Activated CD8-positive, alpha-beta T cell treated with anti-CD3 and anti-CD28 coated beads for 36 hours (primary cell): ENCODE data around the gene CREB1. TPM values are rescaled to one million over a fixed set of nuclear protein-coding genes. Genes with fewer than 3 reads are reported as not detected.
"Not testable (repeated sequence)": the region's sequence is repeated elsewhere in the genome, so short reads cannot be mapped to it uniquely, and the experiment has no call there.

Source experiments
- ATAC-seq: fragments of 200-7000 bp; cut with Tn5 transposase; one replicate; pipeline ENCODE4 v1.10.0; 2021; ENCODE audit warnings: mild to moderate bottlenecking, moderate library complexity
- CTCF ChIA-PET: fragments of 350-600 bp; sonication (Branson Sonifier 250); formaldehyde crosslinking; loops from one replicate; lab custom pipeline; 2021; ENCODE audit warnings: antibody characterized with exemption; lab: Charles Lee
- POLR2A ChIA-PET: fragments of 350-600 bp; sonication (Branson Sonifier 250); formaldehyde crosslinking; loops from one replicate; lab custom pipeline; 2021; ENCODE audit warnings: antibody characterized with exemption; lab: Charles Lee
- DNase-seq: peaks from one replicate; pipeline ENCODE4 v3.0.0-alpha.2; 2020
- H3K27ac Mint-ChIP-seq: one replicate; pipeline ENCODE4 v1.8.0; 2021; ENCODE audit warnings: mild to moderate bottlenecking, mixed read lengths
- H3K27me3 Mint-ChIP-seq: one replicate; pipeline ENCODE4 v1.8.0; 2021; ENCODE audit warnings: mixed read lengths
- H3K36me3 Mint-ChIP-seq: one replicate; pipeline ENCODE4 v1.8.0; 2021; ENCODE audit warnings: low read depth, mixed read lengths
- H3K4me1 Mint-ChIP-seq: one replicate; pipeline ENCODE4 v1.8.0; 2021; ENCODE audit warnings: low read depth, mixed read lengths
- H3K4me3 Mint-ChIP-seq: one replicate; pipeline ENCODE4 v1.8.0; 2021; ENCODE audit warnings: mild to moderate bottlenecking, moderate library complexity, mixed read lengths
- H3K9me3 Mint-ChIP-seq: one replicate; pipeline ENCODE4 v1.8.0; 2021; ENCODE audit warnings: mixed read lengths
- intact Hi-C: fragments of 100-400 bp; cut with micrococcal nuclease; formaldehyde crosslinking; loops from one replicate; pipeline ENCODE4 v1.10.0; 2022
- total RNA-seq, 2 experiments: library from RNA; stranded (reverse); gene quantifications; one replicate each; pipeline ENCODE4 v1.2.3, GENCODE V29; 2021
- TF ChIP-seq, protein P1 (sequence below): fragments of 200-600 bp; IDR thresholded peaks from one replicate; pipeline ENCODE4 v1.8.0; 2022; ENCODE audit warnings: antibody characterized with exemption, mild to moderate bottlenecking

CREB1 gene
- total RNA-seq, 2 experiments from 2014 or later, result 92.8 to 95.8 TPM

DNA sequence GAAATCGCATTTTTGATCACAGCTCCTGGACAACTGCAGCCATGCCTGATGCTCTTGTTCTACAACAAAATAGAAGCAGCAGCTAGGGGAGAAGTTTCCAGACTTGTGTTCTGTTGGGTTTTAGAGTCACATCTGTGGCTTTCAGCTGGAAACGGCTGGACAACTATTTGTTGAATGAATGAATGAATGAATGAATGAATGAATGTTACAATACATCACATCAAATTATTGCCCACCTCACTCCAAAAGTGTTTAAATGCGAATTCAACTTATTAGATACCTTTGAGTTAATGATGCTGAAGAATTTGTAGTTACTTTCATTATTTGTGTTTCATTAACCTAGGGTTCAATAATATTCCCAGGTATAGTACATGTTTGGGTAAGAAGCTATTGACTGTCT lies 103.9 kb downstream of the CREB1 start:
- ATAC-seq (no peak), DNase-seq (no peak)
- no peak overlapping the region for H3K27ac Mint-ChIP-seq
- no peaks in the 10 kb centered on the region for H3K36me3 Mint-ChIP-seq
- H3K27me3 Mint-ChIP-seq, result no peaks in the 10 kb centered on the region
- no peaks in the 10 kb centered on the region for H3K9me3 Mint-ChIP-seq
- H3K4me3 Mint-ChIP-seq, result no peak overlapping the region
- intact Hi-C loops, result no loop called here
- CTCF ChIA-PET, result interaction anchor here (0.9 to 2.2 kb wide), 6 partner anchors 8 to 407 kb away, joined by 3 to 9 read pairs (median 3); partner anchors contain the start of gene METTL21A
- POLR2A ChIA-PET, result interaction anchor here (1.0 to 1.1 kb wide), 2 partner anchors 9 to 29 kb away, joined by 3 read pairs; partner anchors contain the start of gene METTL21A
- peaks cover 10% of the 10 kb centered on the region for H3K4me1 Mint-ChIP-seq
- TF ChIP-seq, protein P1, sequence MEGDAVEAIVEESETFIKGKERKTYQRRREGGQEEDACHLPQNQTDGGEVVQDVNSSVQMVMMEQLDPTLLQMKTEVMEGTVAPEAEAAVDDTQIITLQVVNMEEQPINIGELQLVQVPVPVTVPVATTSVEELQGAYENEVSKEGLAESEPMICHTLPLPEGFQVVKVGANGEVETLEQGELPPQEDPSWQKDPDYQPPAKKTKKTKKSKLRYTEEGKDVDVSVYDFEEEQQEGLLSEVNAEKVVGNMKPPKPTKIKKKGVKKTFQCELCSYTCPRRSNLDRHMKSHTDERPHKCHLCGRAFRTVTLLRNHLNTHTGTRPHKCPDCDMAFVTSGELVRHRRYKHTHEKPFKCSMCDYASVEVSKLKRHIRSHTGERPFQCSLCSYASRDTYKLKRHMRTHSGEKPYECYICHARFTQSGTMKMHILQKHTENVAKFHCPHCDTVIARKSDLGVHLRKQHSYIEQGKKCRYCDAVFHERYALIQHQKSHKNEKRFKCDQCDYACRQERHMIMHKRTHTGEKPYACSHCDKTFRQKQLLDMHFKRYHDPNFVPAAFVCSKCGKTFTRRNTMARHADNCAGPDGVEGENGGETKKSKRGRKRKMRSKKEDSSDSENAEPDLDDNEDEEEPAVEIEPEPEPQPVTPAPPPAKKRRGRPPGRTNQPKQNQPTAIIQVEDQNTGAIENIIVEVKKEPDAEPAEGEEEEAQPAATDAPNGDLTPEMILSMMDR, result no peak

DNA sequence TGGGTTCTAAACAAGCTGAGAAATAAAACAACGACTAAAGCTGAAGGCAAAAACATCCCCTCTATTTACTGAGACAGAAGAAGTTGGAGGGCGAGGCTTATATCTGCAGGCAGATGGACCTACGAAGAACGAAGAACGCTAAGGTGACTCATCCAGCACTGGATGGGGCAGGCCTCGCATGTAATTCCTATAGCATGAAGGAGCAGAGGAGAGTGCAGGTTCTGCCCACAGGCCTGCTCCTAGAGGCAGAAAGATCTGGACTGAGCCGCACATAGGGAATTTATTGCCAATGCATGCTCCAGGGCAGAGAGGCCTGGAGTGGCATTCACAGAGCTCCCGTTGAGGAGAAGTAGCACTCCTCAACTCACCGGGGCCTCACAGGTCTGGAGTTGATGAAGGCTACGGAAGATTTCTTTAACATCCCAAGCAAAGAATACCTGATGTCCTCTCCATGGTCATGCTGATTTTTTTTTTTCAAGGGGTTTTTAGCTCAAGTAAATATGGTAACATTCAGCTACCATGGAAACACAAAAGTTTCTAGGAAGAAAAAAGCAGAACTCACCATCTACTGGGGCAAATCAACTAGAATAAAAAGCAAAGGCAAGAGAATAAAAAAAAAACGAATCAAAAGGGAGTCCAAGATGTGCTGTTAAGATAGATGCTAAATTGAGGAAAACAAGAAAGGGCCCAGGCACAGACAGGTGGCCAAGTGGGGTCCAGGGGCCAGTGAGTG lies 105.9 kb downstream of the CREB1 start:
- intact Hi-C loops, result no loop called here
- peaks cover 4% of the 10 kb centered on the region for H3K9me3 Mint-ChIP-seq
- no peak overlapping the region for H3K27ac Mint-ChIP-seq
- TF ChIP-seq, protein P1, result no peak
- H3K4me1 Mint-ChIP-seq, result peaks cover 10% of the 10 kb centered on the region
- no peak for DNase-seq
- POLR2A ChIA-PET, result no interaction called here
- CTCF ChIA-PET, result interaction anchor here (2.7 kb wide), 1 partner anchor 9 kb away, joined by 15 read pairs; no protein-coding TSS in a partner anchor
- H3K27me3 Mint-ChIP-seq, result peaks cover 1% of the 10 kb centered on the region
- H3K4me3 Mint-ChIP-seq, result no peak overlapping the region
- no peak for ATAC-seq
- H3K36me3 Mint-ChIP-seq, result no peaks in the 10 kb centered on the region

DNA sequence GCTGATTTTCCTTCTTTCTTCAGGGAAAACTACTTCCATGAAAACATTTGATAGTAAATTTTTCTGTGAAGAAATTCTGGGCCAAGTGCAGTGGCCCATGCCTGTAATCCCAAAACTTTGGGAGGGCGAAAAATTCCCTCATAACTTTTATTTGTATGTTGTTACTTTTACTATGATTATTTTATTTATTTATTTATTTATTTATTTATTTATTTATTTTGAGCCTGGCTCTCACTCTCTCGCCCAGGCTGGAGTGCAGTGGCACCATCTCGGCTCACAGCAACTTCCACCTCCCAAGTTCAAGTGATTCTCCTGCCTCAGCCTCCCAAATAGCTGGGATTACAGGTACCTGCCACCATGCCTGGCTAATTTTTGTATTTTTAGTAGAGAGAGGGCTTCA lies 109.5 kb downstream of the CREB1 start:
- intact Hi-C loops, H3K27ac Mint-ChIP-seq, H3K4me1 Mint-ChIP-seq, H3K4me3 Mint-ChIP-seq, H3K27me3 Mint-ChIP-seq, H3K9me3 Mint-ChIP-seq, ATAC-seq, H3K36me3 Mint-ChIP-seq, POLR2A ChIA-PET, DNase-seq: not testable (repeated sequence)
- CTCF ChIA-PET, result interaction anchor here (0.8 kb wide), 1 partner anchor 13 kb away, joined by 3 read pairs; no protein-coding TSS in a partner anchor

DNA sequence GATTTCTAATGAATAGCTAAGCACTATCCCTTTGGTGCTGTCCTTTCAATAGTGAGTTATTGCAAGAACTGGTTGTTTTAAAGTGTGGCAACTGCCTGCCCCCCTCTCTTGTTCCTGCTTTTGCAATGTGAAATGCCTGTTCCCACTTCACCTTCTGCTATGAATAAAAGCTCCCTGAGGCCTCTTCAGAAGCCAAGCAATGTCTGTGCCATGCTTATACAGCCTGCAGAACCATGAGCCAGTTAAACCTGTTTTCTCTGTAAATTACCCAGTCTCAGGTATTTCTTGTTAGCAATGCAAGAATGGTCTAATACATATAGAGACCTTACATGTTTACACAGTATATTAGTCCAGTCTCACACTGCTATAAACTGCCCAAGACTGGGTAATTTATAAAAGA lies 110.4 kb downstream of the CREB1 start:
- Mint-ChIP-seq H3K27ac (no peak overlapping the region), H3K36me3 (no peaks in the 10 kb centered on the region), H3K27me3 (peaks cover 1% of the 10 kb centered on the region), H3K4me1 (no peaks in the 10 kb centered on the region), H3K4me3 (no peak overlapping the region), H3K9me3 (peaks cover 4% of the 10 kb centered on the region)
- ChIA-PET CTCF (interaction anchor here (0.8 kb wide), 1 partner anchor 13 kb away, joined by 3 read pairs; no protein-coding TSS in a partner anchor), POLR2A (interaction anchor here (0.5 kb wide), 1 partner anchor 138 kb away, joined by 3 read pairs; no protein-coding TSS in a partner anchor)
- DNase-seq (no peak), ATAC-seq (no peak)
- TF ChIP-seq, protein P1, result no peak
- intact Hi-C loops, result no loop called here

DNA sequence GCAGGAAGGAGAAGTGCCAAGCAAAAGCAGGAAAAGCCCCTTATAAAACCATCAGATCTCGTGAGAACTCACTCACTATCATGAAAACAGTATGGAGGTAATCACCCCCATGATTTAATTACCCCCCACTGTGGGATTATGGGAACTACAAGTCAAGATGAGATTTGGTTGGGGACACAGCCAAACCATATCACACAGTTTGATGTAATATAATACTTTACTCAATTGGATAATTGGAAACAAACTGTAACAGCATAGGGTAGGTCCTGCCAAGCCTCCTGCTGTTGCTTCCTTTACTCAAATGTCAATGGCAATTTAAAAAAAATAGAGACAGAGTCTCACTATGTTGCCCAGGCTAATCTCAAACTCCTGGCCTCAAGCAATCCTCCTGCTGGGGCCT lies 110.9 kb downstream of the CREB1 start:
- TF ChIP-seq, protein P1, result no peak
- intact Hi-C loops, result no loop called here
- H3K27me3 Mint-ChIP-seq, result peaks cover 1% of the 10 kb centered on the region
- no peak overlapping the region for H3K4me3 Mint-ChIP-seq
- peaks cover 4% of the 10 kb centered on the region for H3K9me3 Mint-ChIP-seq
- no peak overlapping the region for H3K27ac Mint-ChIP-seq
- DNase-seq (no peak), ATAC-seq (no peak)
- POLR2A ChIA-PET, result no interaction called here
- no peaks in the 10 kb centered on the region for H3K4me1 Mint-ChIP-seq
- H3K36me3 Mint-ChIP-seq, result no peaks in the 10 kb centered on the region
- CTCF ChIA-PET, result no interaction called here
